ENCODE results near the gene FKBP1B.
"Not testable (repeated sequence)": the region's sequence is repeated elsewhere in the genome, so short reads cannot be mapped to it uniquely, and the experiment has no call there.

The FKBP1B gene

GRCh38 chr2:24022975-24023575 is 26.5 kb upstream of the FKBP1B start:
- FAIRE-seq, result no peak
- no peak for TF ChIP-seq CTCF (IDR thresholded peaks at IDR 0.05; ENCODE audit: insufficient read depth, missing control alignments)
- DNase-seq (ENCODE audit: insufficient read length, low spot score), result no peak

GRCh38 chr2:24024018-24024417 is 25.5 kb upstream of the FKBP1B start:
- DNase-seq (ENCODE audit: insufficient read length, low spot score) (no peak), FAIRE-seq (no peak)
- TF ChIP-seq CTCF (IDR thresholded peaks at IDR 0.05; ENCODE audit: insufficient read depth, missing control alignments), result no peak

GRCh38 chr2:24024996-24025663 is 24.4 kb upstream of the FKBP1B start:
- no peak for DNase-seq (ENCODE audit: insufficient read length, low spot score)
- TF ChIP-seq CTCF (IDR thresholded peaks at IDR 0.05; ENCODE audit: insufficient read depth, missing control alignments), result no peak
- no peak for FAIRE-seq

- TF ChIP-seq CTCF (IDR thresholded peaks at IDR 0.05; ENCODE audit: insufficient read depth, missing control alignments), result no peak
- DNase-seq (ENCODE audit: insufficient read length, low spot score) (no peak), FAIRE-seq (no peak)
Measured at GRCh38 chr2:24026233-24026632, 23.3 kb upstream of the FKBP1B start.

- no peak for TF ChIP-seq CTCF (IDR thresholded peaks at IDR 0.05; ENCODE audit: insufficient read depth, missing control alignments)
- DNase-seq (ENCODE audit: insufficient read length, low spot score) (no peak), FAIRE-seq (no peak)
Measured at GRCh38 chr2:24038786-24039499, 10.6 kb upstream of the FKBP1B start.

- TF ChIP-seq CTCF (IDR thresholded peaks at IDR 0.05; ENCODE audit: insufficient read depth, missing control alignments), result no peak
- DNase-seq (ENCODE audit: insufficient read length, low spot score), result no peak
Measured at GRCh38 chr2:24040511-24040910, 9.0 kb upstream of the FKBP1B start.

GRCh38 chr2:24043133-24043532 is 6.4 kb upstream of the FKBP1B start:
- not testable (repeated sequence) for FAIRE-seq

More at GRCh38 chr2:24040511-24040910, 9.0 kb upstream of the FKBP1B start:
- no peak for FAIRE-seq

More at GRCh38 chr2:24043133-24043532, 6.4 kb upstream of the FKBP1B start:
- not testable (repeated sequence) for DNase-seq (ENCODE audit: insufficient read length, low spot score)
